ENCODE measurements around the gene PLXNC1.
"Not testable (repeated sequence)": the region's sequence is repeated elsewhere in the genome, so short reads cannot be mapped to it uniquely, and the experiment has no call there.

PLXNC1 gene

GRCh38 chr12:94297876-94298505 lies 149.6 kb downstream of the PLXNC1 start:
- DNase-seq (ENCODE audit: low spot score), result no peak

- no peak for DNase-seq (ENCODE audit: low spot score)
Measured at GRCh38 chr12:94299846-94300245, 151.5 kb downstream of the PLXNC1 start.

DNA sequence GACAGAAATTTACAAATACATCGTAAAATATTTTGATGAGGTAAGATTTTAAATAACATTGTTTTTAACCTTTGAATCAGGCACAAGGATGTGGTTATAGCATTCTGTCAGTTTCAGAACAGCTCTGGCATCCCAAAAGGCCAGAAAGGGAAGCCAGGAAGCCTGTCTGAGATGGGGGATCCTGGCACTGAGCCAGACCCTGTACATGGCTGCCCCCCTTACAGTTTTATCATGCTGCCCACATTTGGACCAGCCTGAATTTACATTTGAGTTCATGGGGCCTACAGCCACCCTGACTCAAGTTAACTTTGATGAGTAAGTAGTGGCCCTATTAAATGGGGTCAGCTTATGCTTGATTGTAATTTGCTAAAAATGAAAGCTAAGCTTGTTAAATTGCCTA lies 155.6 kb downstream of the PLXNC1 start:
- DNase-seq (ENCODE audit: low spot score), result no peak

- no peak for DNase-seq (ENCODE audit: low spot score)
Measured at GRCh38 chr12:94304566-94305061, 156.2 kb downstream of the PLXNC1 start.

- no peak for DNase-seq (ENCODE audit: low spot score)
Measured at GRCh38 chr12:94305130-94305957, 157.0 kb downstream of the PLXNC1 start.

- DNase-seq (ENCODE audit: low spot score), result no peak
Measured at GRCh38 chr12:94308612-94309011, 160.2 kb downstream of the PLXNC1 start.

DNA sequence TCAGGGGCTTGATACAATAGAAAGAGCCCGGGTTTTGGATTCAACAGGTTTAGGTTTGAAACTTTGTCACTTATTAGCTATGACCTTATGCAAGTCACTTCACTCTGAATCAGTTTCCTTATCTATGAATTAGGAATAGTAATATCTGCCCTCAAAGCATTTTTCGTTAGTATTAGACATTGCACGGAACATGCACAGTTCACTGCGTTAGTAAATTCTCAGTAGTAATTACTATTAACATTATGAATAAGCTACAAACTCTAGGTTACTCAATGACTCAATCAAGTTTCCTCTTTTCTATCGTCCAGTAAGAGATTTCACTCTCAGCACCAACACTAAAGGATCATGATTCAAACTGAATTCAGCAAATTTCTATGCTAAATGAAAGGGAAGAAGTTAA lies 161.0 kb downstream of the PLXNC1 start:
- DNase-seq (ENCODE audit: low spot score), result no peak

- no peak for DNase-seq (ENCODE audit: low spot score)
Measured at GRCh38 chr12:94312378-94312777, 164.0 kb downstream of the PLXNC1 start.

DNA sequence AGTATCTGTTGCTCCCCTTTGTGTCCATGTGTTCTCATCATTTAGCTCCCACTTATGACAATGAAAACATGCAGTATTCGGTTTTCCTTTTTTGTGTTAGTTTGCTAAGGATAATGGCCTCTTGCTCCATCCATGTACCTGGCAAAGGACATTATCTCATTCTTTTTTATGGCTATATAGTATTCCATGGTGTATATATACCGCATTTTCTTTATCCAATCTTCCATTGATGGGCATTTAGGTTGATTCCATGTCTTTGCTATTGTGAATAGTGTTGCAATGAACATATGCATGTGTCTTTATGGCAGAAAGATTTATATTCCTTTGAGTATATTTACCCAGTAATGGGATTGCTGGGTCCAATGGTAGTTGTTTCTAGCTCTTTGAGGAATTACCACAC lies 168.2 kb downstream of the PLXNC1 start:
- not testable (repeated sequence) for DNase-seq (ENCODE audit: low spot score)

DNA sequence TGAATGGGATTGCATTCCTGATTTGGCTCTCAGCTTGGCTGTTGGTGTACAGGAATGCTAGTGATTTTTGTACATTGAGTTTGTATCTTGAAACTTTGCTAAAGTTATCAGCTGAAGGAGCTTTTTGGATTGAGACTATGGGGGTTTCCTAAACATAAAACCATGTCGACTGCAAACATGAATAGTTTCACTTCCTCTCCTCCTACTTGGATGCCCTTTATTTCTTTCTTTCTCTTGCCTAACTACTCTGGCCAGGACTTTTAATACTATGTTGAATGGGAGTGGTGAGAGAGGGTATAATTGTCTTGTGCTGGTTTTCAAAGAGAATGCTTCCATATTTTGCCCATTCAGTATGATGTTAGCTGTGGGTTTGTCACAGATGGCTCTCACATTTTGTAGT lies 169.8 kb downstream of the PLXNC1 start:
- DNase-seq (ENCODE audit: low spot score), result no peak

- no peak for DNase-seq (ENCODE audit: low spot score)
Measured at GRCh38 chr12:94320109-94320508, 171.7 kb downstream of the PLXNC1 start.

DNA sequence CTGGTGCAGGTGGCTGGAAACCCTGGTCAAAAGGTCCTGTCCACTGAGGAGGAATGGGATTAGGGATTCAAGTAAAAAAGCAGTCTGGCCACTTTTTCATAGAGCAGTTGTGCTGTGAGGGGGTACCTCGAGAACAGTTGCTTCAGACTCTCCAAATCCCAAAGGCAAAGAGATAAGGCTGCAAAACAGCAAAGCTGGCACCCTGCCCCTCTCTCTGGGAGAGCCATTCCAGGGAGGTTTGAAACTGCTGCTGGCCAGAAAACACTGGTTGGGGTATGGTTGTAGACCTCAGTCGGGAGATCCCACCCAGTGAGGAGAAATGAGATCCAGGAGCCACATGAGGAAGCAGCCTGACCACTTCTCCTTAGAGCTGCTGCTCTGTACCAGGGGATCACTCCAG lies 174.0 kb downstream of the PLXNC1 start:
- no peak for DNase-seq (ENCODE audit: low spot score)

DNA sequence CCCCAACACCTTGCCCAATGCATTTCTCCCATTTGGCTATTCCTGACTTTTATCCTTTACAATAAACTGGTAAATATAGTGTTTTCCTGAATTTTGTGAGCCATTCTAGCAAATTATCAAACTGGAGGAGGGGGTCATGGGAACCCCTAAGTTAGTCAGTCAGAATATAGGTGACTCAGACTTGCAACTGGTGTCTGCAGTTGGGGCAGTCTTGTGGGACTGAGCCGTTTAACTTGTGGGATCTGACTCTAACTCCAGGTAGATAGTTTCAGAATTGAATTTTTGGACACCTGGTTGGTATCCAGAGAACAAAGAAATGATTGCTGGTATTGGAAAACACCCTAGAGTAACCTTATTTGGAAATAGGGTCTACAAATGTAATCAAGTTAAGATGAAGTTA lies 177.9 kb downstream of the PLXNC1 start:
- no peak for DNase-seq (ENCODE audit: low spot score)

DNA sequence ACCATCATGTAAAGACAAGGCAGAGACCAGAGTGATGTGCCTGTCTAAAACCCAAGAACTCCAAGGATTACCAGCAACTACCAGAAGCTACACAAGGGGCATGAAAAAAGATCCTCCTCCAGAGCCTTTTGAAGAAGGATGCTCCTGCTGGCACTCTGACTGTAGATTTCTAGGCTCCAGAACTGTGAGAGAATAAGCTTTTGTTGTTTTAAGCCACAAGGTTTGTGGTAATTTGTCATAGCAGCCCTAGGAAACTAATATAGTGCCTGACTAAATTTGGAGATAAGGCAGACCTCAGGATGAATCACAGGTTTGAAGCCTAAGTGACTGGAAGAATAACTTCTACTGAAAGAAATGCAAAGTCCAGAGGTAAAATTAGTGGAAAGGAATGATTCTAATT lies 178.3 kb downstream of the PLXNC1 start:
- no peak for DNase-seq (ENCODE audit: low spot score)

- DNase-seq (ENCODE audit: low spot score), result no peak
Measured at GRCh38 chr12:94327809-94328208, 179.4 kb downstream of the PLXNC1 start.

DNA sequence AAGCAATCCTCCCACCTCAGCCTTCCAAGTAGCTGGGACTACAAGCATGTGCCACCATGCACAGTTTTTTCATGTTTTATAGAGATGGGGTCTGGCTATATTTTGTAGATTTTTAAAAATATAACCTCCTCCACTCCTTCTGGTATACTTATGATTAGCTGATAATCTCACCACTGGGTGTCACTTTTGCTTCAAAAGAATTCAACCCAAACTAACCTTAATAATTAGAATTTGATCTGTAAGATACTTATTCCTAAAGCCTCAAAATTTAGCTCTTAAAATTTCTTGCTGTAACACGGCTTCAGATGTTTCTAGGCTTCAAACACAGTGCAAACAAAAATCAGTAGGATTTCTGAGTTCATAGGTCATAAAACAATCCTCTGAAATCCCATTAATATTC lies 181.0 kb downstream of the PLXNC1 start:
- DNase-seq (ENCODE audit: low spot score), result no peak

- DNase-seq (ENCODE audit: low spot score), result no peak
Measured at GRCh38 chr12:94333396-94333795, 185.0 kb downstream of the PLXNC1 start.

DNA sequence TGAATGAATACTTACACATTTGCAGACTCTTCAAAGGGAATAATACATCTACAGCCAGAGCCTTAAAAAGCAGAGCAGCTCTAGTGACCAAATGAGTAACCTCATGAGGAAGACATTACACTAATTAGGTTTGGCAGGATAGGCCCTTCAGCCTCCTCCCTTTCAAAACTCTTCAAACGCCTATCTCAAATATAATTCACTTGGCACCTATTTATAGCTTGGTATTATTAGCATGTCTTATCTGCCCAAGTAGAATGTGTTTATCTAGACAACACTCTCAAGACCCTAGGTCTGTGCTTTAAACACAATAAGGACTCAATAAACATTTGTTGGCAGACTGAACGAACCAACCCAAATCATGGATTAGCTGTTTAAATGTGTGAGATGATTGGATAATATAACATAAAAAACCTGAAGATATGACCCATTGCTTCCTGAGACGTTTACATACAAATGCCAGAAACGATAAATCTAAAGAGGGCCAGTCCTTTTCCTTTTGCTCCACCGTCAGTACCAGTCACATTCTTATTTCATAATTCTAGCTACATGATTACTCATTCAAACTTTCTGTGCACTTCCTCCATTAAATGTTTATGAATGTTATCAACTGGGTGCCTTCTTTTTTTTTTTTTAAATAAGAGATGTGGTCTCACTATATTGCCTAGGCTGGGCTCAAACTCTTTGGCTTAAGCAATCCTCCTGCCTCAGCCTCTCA lies 188.0 kb downstream of the PLXNC1 start:
- DNase-seq (ENCODE audit: low spot score), result no peak

DNA sequence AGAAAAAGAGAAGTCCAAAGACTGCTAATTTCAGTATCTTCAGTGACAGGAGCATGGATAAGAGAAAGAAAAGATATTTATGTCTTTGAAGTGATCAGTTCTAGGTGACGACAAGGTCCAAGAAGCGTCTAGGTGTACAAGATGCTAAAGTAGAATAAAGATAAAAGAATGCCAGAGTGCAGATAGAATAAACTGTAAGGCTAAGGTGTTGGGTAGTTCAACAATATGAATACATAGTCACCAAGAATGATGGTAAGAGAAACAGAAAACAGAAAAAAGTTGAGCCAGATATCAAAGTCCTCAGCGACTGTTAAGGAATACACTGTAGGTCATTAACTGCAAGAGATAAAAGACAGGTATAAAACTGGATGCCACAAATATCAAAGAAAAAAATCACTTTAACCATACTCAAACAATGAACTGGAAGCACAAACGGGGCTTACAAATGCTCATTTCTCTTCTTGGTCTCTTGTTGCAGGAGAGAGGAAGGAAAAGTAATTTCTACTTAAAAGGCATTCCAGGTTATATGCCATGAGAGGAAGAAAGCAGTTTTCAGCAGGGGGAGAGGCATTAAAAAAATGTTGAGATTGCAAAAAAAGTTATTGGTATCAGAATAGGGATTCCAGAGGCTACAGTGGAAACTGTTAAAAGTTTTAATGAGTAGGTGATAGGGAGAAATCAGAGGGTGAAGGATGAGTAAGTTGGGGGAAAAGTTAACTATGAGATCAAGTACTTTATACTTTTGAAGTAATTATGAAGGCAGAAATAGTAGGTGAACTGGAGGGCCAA lies 189.8 kb downstream of the PLXNC1 start:
- DNase-seq (ENCODE audit: low spot score), result no peak

GRCh38 chr12:94340573-94340972 lies 192.2 kb downstream of the PLXNC1 start:
- DNase-seq (ENCODE audit: low spot score), result no peak

GRCh38 chr12:94353130-94353529 lies 204.8 kb downstream of the PLXNC1 start:
- no peak for DNase-seq (ENCODE audit: low spot score)

Measured in putamen (tissue), 1 donor.